Left cardiac atrium (tissue), 4 donors: ENCODE measurements around the gene KSR2. TPM values are rescaled to one million over a fixed set of nuclear protein-coding genes. Genes with fewer than 3 reads are reported as not detected.
"Not testable (repeated sequence)": the region's sequence is repeated elsewhere in the genome, so short reads cannot be mapped to it uniquely, and the experiment has no call there.

ENCODE experiments used
- ATAC-seq, 2 donors: fragments of 200-7000 bp; cut with Tn5 transposase; one replicate each; pipeline ENCODE4 v1.9.1; 2020; ENCODE audit warnings: mild to moderate bottlenecking in 2 of 2, moderate library complexity in 2 of 2
- DNase-seq: peaks from one replicate; pipeline ENCODE4 v3.0.0-alpha.2; 2020
- intact Hi-C, 2 donors: fragments of 100-400 bp; cut with DNase I; formaldehyde crosslinking; loops; one replicate each; pipeline versions ENCODE4 v1.14.1 to v1.15.1; 2022 to 2023
- total RNA-seq, 2 donors: library from RNA; stranded (reverse); fragmentation: NEBNext Ultra II Directional; extraction: Animal tissue kit (Norgen Biotek cat#: 25700); gene quantifications; one replicate each; pipeline ENCODE4 v1.2.1, GENCODE V29; 2021
- donor health status: DM: no; HTN: yes; CAD: no.
- donor health status: DM: no; HTN: yes; CAD: no; lungs with severe emphysema.
- donor health status: DM: yes; HTN: yes; CAD: no.
- donor health status: Dilated cardiomyopathy.

KSR2 gene
- total RNA-seq, 2 donors from 2014 or later, result under 0.01 to 0.05 TPM

DNA sequence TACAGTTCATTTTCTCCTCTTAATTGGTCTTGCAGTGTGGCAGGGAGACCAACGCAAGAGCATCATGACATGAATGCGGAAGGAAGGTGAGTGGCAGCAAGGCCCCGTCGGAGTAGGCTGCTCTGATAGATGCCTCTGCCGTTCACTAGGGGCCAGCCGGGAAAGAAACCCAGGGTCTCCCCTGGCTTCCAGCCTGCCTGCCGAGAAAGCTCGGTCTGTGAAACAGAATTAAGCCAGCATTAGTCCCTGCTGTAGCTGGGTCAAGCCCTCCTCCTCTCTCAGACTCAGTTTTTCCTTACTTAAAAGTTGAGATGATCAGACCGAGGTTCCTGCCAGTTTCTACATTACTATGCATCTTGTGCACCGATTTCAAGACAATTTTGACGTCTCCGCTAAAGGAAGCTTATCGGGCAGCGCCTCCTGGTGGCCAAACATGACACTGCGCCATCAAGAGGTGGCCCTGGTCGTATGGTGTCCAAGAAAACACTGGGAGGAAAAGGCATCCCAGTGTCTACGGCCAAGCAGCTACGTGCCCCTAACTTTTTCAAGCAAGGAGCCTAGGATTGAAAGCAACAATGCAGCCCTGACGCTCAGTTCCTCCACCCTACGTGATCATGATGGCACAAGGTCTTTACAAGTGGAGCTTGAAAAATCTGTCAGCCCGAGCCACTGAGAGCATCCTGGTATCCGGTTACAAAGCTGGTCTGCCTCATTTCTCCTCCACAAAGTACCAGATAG, 131.6 kb downstream of the KSR2 start:
- peak; percentile 55 to 71 for ATAC-seq
- peak; percentile 75 for DNase-seq
- intact Hi-C loops, result loop anchor here (1.0 to 10.0 kb wide), 6 partner anchors 252 to 625 kb away; partner anchors contain the start of gene NOS1 (in 1 of the 2)

DNA sequence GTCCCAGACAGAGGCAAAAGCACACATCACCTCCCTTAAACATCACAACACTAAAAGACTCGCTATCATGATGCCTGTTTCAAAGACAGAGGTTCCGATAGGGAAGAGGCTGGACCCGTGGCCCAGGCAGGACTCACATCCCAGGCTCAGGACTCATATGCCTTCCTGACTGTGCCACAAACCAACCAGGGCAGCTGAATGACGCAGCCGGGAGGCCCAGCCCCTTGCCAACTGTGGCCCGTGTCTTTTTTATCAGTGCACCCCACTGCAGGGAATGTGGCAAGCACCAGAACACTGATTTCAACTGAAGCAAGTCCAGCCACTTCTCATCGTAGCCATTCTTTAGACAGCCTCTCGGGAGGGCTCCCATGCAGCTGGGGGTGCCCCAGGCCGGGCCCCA, 132.3 kb downstream of the KSR2 start:
- ATAC-seq (no peak), DNase-seq (no peak)
- intact Hi-C loops, result loop anchor here (2.0 to 10.0 kb wide), 5 partner anchors 252 to 624 kb away; partner anchors contain the start of gene NOS1 (in 1 of the 2)

DNA sequence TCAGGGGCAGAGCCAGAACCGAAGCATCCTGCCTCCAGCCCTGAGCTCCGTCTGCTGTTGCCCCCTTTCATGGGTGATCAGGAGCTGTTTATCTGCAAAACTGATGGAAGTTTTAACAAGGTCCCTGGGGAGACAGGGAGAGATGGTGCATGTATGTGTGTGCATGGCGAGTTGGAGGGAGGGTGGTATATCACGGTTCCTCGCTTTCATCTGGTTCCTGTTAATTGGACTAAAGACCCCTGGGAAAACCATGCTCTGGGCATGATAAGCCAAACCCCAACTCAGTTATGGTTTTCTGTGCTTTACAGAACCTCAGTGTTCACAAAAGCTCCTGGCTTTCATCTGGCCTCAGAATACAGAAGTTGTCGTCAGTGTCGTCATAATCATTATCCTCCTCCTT, 133.6 kb downstream of the KSR2 start:
- intact Hi-C loops, result loop anchor here (5.0 to 10.0 kb wide), 3 partner anchors 250 to 473 kb away; partner anchors contain the start of gene NOS1 (in 1 of the 2)
- no peak for ATAC-seq
- no peak for DNase-seq

DNA sequence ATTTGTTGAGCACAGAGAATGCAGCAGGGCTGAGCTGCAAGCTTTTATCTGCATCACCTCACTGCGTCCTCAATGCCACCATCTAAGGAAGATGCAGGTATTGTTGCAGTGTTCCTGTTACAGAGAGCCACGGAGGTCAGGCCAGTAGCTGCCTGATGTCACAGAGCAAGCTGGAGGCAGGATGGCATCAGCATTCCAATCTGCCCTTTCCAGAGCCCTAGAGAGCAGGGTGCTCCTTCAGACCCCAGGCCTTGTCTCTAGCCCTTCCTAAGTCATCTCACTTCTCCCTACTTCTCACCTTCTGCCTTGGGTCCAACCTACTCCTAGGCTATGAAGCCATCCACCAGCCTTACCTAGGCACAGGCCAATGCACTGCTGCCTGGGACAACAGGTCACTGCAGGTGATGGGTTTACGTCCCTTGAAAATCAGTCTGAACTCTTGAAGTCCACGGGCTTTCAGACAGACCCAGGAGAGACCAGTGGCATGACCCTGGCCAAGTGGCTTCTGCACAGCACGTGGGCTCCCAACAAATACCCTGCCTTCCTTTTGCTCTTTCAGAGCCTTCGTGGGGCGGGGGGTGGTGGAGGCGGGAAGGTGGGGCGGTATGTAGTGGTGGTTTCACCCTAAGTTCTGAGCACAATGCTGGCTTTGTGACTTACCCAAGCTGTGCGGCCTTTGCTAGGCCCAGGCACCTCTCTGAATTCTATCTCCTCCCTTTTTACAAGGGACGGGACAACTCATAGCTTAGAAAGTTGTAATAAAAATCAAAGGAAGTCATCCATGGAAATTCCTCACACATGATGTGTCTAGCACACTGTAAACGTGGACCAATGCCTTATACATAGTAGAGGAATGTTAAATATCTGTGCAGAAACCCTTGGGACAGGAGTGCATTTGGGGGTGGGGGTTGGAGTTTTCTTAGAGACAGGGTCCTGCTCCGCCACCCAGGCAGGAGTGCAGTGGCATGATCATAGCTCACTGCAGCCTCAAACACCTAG, 136.0 kb downstream of the KSR2 start:
- no peak for ATAC-seq
- intact Hi-C loops, result loop anchor here in 1 of 2 donors (10.0 kb wide), 1 partner anchor 248 kb away; no protein-coding TSS in a partner anchor

DNA sequence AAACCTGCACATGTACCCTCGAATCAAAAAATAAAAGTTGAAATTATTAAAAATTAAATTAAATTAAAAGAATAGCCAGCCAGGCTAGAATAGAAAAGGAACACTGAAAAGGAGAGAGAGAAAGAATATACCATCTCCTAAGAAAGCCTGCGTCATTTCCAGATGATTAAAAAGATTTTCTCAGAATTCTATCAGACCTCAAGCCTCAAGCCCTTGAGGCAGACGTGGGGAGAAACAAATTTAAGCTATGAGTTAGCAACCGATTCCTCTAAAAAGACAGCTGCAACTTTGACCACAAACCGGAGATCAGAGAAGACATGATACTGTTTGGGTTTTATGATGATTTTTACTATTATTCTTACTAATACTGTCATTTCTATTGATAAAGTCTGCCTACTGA, 138.3 kb downstream of the KSR2 start:
- DNase-seq, result no peak
- intact Hi-C loops, result loop anchor here in 1 of 2 donors (10.0 kb wide), 1 partner anchor 246 kb away; no protein-coding TSS in a partner anchor
- no peak for ATAC-seq

More for the DNA sequence above, 136.0 kb downstream of the KSR2 start:
- DNase-seq, result no peak

DNA sequence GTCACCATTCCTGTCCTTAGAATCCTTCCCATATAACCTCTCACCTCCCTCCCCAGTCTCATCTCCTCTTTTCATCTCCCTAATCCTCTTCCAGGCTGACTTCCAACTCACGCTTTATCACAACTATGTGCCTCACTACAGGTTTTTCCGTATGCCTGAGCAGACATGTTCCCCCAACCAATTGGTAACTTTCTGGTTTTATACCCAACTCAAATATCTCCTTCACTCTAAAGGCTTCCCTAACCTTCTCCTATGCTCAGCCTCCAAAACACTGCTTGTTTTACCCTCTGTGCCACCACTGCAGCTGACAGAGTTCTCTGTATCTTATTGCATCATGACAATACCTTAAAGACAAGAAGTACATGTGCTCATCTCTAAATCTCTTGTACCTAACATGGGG, 139.7 kb downstream of the KSR2 start:
- DNase-seq (no peak), ATAC-seq (no peak)
- intact Hi-C loops, result no loop called here

DNA sequence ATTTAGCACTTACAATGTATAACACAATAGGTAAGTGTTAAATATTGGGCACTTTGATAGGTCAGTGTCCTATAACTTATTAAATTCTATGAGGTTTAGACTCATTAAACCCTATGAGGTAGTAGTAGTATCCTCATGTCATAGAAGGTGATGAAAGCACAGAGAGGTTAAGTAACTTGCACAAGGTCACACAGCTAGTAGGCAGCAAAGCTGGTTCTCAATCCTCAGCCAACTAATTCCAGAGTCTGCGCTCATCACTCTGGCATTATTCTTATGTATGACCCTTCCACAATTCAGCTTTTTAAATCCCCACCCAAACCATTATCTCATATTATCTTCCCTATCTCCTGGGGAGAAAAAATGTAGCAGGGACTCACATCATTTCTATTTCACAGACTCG, 141.1 kb downstream of the KSR2 start:
- ATAC-seq (no peak), DNase-seq (no peak)
- intact Hi-C loops, result no loop called here

DNA sequence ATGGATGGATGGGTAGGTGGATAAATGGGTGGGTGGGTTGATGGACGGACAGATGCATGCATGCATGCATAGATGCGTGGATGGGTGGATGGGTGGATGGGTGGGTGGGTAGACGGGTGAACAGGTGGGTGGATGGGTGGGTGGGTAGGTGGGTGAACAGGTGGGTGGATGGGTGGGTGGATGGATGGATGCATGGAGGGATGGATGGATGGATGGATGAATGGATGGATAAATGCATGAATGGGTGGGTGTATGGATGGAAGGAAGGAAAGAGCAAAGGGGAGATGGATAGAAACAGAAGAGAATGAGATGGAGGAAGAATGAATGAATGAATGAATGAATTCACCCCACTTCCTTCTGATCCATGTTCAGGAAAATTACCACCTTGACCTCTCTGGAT, 143.0 kb downstream of the KSR2 start:
- intact Hi-C loops, result no loop called here
- no peak for DNase-seq

DNA sequence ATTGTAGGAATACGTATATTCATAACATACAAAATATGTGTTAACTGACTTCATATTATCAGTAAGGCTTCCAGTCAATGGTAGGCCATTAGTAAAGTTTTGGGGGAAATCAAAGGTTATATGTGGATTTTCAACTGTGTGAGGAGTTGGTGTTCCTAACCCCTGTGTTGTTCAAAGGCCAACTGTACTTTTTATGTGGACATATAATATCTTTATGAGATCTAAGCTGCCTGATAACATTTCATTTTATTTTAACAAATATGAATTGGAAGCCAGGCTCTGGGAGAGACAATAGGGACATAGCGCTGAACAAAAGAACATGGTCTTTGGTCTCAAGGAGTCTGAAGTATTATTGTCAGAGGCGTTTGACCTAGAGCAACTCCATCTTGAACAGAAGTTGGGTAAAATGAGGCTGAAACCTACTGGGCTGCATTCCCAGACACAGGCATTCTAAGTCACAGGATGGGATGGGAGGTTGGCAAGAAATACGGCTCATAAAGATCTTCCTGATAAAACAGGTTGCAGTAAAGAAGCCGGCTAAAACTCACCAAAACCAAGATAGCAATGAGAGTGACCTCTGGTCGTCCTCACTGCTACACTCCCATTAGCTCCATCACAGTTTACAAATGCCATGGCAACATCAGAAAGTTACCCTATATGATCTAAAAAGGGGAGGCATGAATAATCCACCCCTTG, 147.2 kb downstream of the KSR2 start:
- intact Hi-C loops, result no loop called here
- DNase-seq (no peak), ATAC-seq (no peak)

More for the DNA sequence above, 143.0 kb downstream of the KSR2 start:
- ATAC-seq, result no peak

DNA sequence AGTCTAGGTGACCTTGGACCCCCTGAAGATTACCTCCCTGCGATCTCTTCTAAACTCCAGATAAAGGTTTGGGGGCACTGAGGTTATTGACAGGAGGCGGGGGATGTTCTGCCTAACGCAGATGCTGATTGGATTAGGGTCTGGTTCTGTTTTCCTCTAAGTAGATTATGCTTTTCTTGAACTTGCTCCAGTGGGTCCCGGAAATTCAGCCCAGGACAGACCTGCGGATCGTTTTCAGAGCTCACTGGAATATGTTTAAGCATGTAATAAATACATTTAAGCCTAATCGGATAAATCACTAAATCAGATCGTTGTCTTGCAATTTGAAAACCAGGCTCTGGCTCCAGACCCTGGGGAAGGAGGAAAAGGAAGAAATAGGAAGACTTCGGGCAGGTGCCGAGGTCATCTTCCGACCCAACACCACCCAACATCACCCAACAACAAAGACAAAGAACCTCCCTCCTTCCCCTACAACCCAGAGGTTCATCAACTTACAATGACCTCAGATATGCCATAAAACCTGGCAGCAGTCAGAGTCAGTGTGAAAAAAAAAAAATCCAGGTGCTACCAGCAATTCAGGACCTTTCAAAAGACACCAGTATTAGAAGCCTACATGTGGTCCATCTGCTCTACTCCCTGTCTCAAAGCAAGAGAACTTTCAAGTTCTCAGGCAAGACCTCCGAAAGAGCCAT, 148.4 kb downstream of the KSR2 start:
- ATAC-seq, result no peak
- intact Hi-C loops, result no loop called here

DNA sequence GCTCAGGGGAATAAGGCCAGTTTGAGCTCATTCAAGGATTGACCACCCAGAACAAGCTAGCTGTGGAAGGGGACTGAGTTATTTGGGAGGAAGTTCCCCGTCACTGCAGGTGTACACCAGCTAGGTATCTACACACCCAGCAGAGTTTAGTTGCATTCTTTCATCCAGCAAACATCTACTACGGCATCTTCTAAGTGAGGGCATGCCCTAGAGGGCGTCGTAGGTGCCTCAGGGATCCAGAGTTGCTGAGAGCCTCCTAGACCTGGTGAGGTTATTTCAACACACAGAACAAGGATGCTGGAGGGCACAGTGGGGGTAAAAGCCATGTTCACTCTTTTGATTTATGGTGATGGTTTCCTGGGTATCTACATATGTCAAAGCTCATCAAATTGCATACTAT, 149.6 kb downstream of the KSR2 start:
- DNase-seq (no peak), ATAC-seq (no peak)
- intact Hi-C loops, result no loop called here

More for the DNA sequence above, 148.4 kb downstream of the KSR2 start:
- no peak for DNase-seq

DNA sequence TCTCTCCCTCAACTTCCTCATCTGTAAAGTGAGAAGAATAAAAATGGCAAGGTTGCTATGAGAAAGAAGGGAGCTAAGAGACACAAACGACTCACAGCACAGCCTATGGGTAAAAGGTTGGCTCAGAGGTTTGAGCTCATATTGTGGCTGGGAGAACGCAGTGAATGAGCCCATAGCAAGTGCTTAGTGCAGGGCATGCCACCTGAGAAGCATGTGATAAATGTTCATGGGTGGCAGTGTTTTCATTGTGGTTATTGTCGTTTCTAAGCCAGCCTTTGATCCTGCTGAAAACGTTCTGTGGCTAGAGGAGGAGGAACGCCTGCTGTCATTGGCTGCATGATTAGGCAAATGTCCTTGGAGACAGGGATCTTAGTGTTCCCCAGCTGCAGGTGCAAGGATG, 150.4 kb downstream of the KSR2 start:
- ATAC-seq, result no peak
- intact Hi-C loops, result no loop called here
- no peak for DNase-seq

DNA sequence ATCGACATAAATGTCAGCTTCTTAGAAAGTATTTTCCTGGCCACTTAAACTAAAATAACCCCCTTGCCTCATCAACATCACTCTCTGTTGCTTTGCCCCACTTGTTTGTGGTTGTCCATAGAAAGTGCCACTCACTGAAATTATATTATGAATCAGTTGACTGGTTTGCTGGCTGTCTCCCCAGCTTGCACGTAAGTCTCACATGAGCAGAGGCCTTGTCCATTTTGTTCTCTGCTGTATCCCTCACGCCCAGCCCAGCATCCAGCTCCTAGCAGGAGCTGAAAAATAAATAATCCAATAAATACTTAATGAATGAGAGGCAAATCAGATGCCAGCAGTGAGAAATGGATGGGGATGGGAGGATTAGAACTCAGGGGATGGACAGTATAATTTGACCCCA, 159.3 kb downstream of the KSR2 start:
- intact Hi-C loops, result no loop called here
- ATAC-seq, result no peak
- DNase-seq, result no peak

DNA sequence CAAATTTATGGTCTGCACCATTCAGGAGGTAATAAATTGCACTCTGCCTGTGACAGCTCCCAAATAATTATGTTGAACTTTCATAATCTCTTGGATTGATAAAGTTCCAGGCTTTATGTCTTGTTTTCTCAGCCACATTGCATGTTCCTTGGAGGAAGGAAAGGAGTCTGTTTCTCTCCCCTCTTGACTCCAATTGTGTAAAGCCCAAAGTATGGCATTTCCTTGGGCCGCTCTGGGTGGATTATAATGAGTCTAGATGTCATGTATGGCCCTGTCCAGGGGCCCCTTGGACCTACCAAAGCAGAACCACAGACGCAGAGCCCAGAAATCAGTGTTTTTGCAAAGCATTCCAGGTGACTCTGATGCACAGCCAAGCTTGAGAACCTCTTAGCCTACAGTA, 160.8 kb downstream of the KSR2 start:
- DNase-seq (no peak), ATAC-seq (no peak)
- intact Hi-C loops, result no loop called here

DNA sequence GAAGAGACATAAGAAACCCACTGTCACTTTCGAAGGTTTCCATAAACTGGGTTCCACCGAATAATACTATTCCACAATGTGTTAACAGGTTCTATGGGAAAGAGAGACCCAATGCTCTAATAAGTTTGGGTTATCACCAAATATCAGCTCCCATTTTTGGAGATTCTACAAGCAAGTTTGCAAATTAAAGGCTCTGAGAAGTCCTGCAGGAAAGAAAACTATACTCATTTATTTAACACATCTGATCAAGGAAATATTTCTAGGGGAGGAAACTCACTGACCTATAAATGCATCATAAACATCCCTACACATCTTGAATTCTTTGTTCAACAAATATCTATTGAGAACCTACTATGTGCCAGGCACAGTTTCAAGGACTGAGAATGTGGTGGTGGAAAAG, 161.4 kb downstream of the KSR2 start:
- DNase-seq (no peak), ATAC-seq (no peak)
- intact Hi-C loops, result no loop called here

DNA sequence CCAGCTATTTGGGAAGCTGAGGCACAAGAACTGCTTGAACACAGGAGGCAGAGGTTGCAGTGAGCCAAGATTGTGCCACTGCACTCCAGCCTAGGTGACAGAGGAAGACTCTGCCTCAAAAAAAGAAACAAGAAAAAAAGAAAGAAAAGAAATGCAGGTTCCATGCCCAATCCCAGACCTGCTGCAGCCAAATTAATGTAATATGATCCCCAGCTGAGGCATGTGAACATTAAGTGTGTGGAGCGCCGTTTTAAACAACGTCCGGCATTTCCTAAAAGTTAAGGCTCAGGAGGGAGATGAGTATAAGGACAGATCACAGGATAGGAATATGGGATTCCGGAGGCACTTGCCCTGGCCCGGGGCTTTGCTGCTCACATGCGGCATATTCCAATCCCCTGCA, 162.9 kb downstream of the KSR2 start:
- DNase-seq, result no peak
- intact Hi-C loops, result no loop called here
- no peak for ATAC-seq

DNA sequence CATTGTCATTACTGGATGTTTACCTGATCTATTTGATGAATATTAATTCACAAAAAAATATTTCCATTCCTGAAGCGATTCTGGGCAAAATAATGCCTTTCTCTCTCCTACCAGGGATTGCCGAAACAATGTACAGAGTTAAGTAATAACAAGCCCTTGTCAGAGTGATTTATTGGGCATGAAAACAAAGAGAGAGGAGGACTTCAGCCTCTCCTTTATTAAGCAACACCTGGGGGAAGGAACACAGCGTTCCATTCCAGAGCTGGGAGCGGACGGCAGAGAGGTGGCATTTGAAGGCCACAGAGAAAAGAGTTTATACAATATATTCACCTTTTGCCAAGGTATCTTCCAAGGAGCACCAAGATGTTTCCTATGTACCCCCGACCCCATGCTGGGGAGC, 165.8 kb downstream of the KSR2 start:
- intact Hi-C loops, result no loop called here
- ATAC-seq (no peak), DNase-seq (no peak)

DNA sequence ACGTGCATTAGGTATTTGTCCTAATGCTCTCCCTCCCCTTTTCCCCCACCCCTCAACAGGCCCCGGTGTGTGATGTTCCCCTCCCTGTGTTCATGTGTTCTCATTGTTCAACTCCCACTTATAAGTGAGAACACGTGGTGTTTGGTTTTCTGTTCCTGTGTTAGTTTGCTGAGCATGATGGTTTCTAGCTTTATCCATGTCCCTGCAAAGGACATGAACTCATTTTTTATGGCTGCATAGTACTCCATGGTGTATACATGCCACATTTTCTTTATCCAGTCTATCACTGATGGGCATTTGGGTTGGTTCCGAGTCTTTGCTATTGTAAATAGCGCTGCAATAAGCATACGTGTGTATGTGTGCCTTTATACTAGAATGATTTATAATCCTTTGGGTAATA, 168.1 kb downstream of the KSR2 start:
- intact Hi-C loops, DNase-seq, ATAC-seq: not testable (repeated sequence)

DNA sequence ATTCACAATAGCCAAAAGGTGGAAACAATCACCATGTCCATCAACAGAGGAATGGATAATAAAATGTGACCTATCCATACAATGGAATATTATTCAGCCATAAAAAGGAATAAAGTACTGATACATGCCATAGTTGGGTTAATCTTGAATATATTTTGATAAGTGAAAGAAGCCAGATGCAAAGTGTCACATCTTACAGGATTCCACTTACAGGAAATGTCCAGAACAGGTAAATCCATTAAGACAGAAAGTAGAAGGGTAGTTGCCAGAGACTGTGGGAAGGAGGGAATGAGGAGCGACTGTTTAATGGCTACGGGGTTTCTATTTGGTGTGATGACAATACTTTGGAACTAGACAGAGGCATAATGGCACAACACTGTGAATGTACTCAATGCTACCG, 171.6 kb downstream of the KSR2 start:
- intact Hi-C loops, result no loop called here
- ATAC-seq (no peak), DNase-seq (no peak)
